Measurements from ENCODE around the gene PCDHGC5.

Gene PCDHGC5

DNA sequence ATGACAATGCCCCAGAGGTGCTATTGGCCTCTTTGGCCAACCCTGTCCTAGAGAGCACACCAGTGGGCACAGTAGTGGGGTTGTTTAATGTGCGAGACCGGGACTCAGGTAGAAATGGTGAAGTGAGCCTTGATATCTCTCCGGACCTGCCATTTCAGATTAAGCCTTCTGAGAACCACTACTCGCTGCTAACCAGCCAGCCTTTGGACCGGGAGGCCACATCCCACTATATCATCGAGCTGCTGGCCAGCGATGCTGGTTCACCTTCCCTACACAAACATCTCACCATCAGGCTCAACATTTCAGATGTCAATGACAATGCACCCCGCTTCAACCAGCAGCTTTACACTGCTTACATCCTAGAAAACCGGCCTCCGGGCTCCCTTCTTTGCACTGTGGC, 1.4 kb downstream of the PCDHGC5 start:
- no peak for DNase-seq (ENCODE audit: low spot score)
- in situ Hi-C loops (cut with MboI; ENCODE audit: low sequenced_read_pairs, unreplicated experiment), result no loop called here
- TF ChIP-seq, protein P1, sequence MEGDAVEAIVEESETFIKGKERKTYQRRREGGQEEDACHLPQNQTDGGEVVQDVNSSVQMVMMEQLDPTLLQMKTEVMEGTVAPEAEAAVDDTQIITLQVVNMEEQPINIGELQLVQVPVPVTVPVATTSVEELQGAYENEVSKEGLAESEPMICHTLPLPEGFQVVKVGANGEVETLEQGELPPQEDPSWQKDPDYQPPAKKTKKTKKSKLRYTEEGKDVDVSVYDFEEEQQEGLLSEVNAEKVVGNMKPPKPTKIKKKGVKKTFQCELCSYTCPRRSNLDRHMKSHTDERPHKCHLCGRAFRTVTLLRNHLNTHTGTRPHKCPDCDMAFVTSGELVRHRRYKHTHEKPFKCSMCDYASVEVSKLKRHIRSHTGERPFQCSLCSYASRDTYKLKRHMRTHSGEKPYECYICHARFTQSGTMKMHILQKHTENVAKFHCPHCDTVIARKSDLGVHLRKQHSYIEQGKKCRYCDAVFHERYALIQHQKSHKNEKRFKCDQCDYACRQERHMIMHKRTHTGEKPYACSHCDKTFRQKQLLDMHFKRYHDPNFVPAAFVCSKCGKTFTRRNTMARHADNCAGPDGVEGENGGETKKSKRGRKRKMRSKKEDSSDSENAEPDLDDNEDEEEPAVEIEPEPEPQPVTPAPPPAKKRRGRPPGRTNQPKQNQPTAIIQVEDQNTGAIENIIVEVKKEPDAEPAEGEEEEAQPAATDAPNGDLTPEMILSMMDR (IDR thresholded peaks at IDR 0.05; ENCODE audit: borderline replicate concordance, control extremely low read depth, extremely low read depth, insufficient read depth, missing control alignments), result no peak

DNA sequence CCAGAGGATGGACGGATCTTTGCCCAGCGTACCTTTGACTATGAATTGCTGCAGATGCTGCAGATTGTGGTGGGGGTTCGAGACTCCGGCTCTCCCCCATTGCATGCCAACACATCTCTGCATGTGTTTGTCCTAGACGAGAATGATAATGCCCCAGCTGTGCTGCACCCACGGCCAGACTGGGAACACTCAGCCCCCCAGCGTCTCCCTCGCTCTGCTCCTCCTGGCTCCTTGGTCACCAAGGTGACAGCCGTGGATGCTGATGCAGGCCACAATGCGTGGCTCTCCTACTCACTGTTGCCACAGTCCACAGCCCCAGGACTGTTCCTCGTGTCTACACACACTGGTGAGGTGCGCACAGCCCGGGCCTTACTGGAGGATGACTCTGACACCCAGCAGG, 1.9 kb downstream of the PCDHGC5 start:
- in situ Hi-C loops (cut with MboI; ENCODE audit: low sequenced_read_pairs, unreplicated experiment), result no loop called here
- TF ChIP-seq, protein P1 (IDR thresholded peaks at IDR 0.05; ENCODE audit: borderline replicate concordance, control extremely low read depth, extremely low read depth, insufficient read depth, missing control alignments), result no peak
- DNase-seq (ENCODE audit: low spot score), result no peak

DNA sequence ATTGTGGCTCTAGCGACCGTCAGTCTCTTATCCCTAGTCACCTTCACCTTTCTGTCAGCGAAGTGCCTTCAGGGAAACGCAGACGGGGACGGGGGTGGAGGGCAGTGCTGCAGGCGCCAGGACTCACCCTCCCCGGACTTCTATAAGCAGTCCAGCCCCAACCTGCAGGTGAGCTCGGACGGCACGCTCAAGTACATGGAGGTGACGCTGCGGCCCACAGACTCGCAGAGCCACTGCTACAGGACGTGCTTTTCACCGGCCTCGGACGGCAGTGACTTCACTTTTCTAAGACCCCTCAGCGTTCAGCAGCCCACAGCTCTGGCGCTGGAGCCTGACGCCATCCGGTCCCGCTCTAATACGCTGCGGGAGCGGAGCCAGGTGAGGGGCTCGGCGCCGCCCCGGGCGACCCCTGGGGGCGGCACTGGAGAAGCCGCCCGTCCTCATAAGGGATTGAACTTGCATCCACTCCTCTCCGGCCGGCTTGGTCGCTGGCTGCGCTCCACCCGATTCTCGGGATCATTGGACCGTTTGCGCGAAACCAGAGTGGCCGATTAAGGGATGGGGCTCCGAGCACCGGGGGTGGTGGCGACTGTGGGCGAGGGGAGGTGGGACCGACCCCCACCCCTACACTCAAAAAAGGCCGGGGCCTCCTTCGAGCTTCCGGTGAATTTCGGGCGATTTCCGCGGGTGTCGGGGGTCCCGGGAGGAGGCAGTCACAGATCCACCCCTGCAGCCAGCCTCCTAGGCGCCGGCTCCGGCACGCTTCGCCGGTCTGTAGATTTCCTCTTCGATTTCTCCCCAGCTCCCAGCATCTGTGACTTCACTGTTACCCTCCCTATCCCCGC, 2.7 kb downstream of the PCDHGC5 start:
- TF ChIP-seq, protein P1 (IDR thresholded peaks at IDR 0.05; ENCODE audit: borderline replicate concordance, control extremely low read depth, extremely low read depth, insufficient read depth, missing control alignments), result no peak
- no peak for DNase-seq (ENCODE audit: low spot score)
- in situ Hi-C loops (cut with MboI; ENCODE audit: low sequenced_read_pairs, unreplicated experiment), result no loop called here

DNA sequence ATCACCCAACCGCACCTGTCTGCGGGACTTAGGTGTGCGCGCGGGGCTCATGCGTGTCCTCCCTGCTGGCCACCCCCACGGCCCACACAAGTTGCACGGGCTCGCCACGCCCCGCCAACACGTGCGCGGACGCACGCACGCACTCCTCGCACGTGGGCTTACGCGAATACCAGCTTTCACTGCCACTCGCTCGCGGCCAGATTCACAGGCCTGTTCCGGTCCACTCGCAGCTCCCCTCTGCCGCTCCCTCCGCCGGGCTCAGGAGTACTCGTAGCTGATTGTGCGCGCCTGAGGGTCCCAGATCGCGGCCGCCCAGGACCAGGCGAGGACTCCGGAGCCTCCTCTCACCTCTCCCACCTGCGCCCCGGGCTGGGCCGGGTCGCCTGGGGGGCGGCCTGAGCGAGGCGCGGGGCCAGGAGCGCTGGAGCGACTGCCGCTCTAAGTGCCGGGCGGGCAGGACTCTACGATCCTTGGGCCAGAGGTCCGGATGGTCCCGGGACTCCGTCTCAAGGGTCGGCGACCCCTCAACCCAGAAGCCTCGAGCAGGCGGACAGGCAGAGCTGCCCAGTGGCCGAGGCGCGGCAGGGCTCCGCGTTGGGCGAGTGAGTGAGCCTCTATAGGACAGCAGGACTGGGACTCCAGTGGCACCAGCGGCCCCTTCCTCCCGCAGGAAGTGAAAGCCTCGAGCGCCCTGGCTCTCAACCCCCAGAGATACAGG, 3.4 kb downstream of the PCDHGC5 start:
- in situ Hi-C loops (cut with MboI; ENCODE audit: low sequenced_read_pairs, unreplicated experiment), result no loop called here
- TF ChIP-seq, protein P1 (IDR thresholded peaks at IDR 0.05; ENCODE audit: borderline replicate concordance, control extremely low read depth, extremely low read depth, insufficient read depth, missing control alignments), result no peak
- DNase-seq (ENCODE audit: low spot score), result peak; percentile 60

DNA sequence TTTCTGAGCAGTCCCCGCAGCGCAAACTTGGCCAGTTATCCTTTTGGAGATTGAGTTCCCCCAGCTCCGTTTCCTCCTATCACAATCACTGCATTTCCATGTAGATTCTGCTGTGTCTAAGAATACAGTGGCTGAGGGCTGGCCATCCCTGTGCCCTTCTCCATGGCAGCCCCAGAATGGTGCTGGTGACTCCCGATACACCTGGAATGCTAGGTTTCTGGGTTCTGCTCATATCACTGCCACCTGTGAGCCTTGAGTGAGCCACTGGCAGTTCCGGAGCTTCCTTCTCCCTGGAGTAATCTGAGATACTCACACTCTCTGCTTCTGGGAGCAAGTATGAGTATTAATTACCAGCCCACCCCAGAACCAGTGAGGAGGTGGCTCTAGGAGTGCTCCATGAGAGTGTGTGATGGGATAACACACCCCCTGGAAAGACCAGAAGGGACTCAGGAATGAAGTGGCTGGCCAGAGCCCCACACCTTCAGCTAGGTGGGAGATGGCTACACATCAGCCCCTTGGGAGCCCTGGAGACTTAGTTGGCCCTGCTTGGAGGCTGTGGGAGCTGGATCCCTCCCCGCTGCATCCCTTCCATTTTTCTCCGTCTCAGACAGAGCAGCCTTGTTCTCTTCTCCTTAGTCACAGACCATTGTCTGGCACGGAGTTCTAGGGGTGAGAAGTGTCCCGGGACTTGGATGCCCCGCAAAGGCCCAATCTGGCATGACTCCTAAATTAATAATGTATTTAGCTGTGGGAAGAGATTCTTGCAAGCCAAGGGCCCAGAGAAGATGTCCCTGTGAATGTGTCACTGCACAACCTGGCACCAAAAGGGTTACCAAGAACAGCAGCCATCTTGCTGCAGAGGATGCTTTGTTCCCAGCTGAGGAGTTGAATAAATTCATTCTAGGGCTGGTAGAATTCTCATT, 4.9 kb downstream of the PCDHGC5 start:
- in situ Hi-C loops (cut with MboI; ENCODE audit: low sequenced_read_pairs, unreplicated experiment), result no loop called here
- TF ChIP-seq, protein P1 (IDR thresholded peaks at IDR 0.05; ENCODE audit: borderline replicate concordance, control extremely low read depth, extremely low read depth, insufficient read depth, missing control alignments), result no peak
- no peak for DNase-seq (ENCODE audit: low spot score)
